Muscle layer of duodenum (tissue), 2 donors: ENCODE measurements around the gene FHAD1.

Source experiments
- H3K27ac ChIP-seq: one replicate; pipeline ENCODE4 v1.7.0; 2013; ENCODE audit warnings: mild to moderate bottlenecking, low read length
- H3K27me3 ChIP-seq: one replicate; pipeline ENCODE4 v1.7.0; 2013; ENCODE audit warnings: low read depth, mild to moderate bottlenecking, control low read depth, low read length
- H3K36me3 ChIP-seq, 2 donors: one replicate each; pipeline ENCODE4 v1.7.0; 2013; ENCODE audit warnings: low read length in 2 of 2, control low read depth in 1 of 2, mild to moderate bottlenecking in 1 of 2; ENCODE audit not compliant: insufficient read depth in 2 of 2, control insufficient read depth in 1 of 2
- H3K4me1 ChIP-seq, 2 donors: one replicate each; pipeline ENCODE4 v1.7.0; 2013; ENCODE audit warnings: low read length in 2 of 2, mild to moderate bottlenecking in 2 of 2, control low read depth in 1 of 2, moderate library complexity in 1 of 2; ENCODE audit not compliant: insufficient read depth in 2 of 2, control insufficient read depth in 1 of 2
- H3K4me3 ChIP-seq, 2 donors: one replicate each; pipeline ENCODE4 v1.7.0; 2013; ENCODE audit warnings: low read length in 2 of 2, low read depth in 1 of 2, mild to moderate bottlenecking in 1 of 2
- H3K9me3 ChIP-seq, 2 donors: one replicate each; pipeline ENCODE4 v1.7.0; 2013; ENCODE audit warnings: low read length in 2 of 2, control low read depth in 1 of 2, mild to moderate bottlenecking in 1 of 2; ENCODE audit not compliant: control insufficient read depth in 1 of 2
- donor health status: healthy.

Gene FHAD1

GRCh38 chr1:15336866-15337265 is 89.8 kb downstream of the FHAD1 start:
- no peak overlapping the region for H3K27ac ChIP-seq

GRCh38 chr1:15337656-15338402 is 90.8 kb downstream of the FHAD1 start:
- Histone ChIP-seq H3K27ac (no peak overlapping the region), H3K27me3 (no peaks in the 10 kb centered on the region), H3K4me1 (peaks cover 3 to 15% of the 10 kb centered on the region in 2 donors), H3K9me3 (no peaks in the 10 kb centered on the region), H3K36me3 (no peaks in the 10 kb centered on the region), H3K4me3 (no peak overlapping the region)

More at GRCh38 chr1:15336866-15337265, 89.8 kb downstream of the FHAD1 start:
- H3K9me3 ChIP-seq: no peaks in the 10 kb centered on the region
- peaks cover 3 to 15% of the 10 kb centered on the region in 2 donors for H3K4me1 ChIP-seq
- no peak overlapping the region for H3K4me3 ChIP-seq
- H3K27me3 ChIP-seq: no peaks in the 10 kb centered on the region
- no peaks in the 10 kb centered on the region for H3K36me3 ChIP-seq

GRCh38 chr1:15339570-15339969 is 92.5 kb downstream of the FHAD1 start:
- no peaks in the 10 kb centered on the region for H3K9me3 ChIP-seq
- H3K4me1 ChIP-seq: peaks cover 3 to 25% of the 10 kb centered on the region in 2 donors
- H3K27ac ChIP-seq: no peak overlapping the region
- no peaks in the 10 kb centered on the region for H3K27me3 ChIP-seq
- H3K36me3 ChIP-seq: no peaks in the 10 kb centered on the region
- H3K4me3 ChIP-seq: no peak overlapping the region

- H3K4me3 ChIP-seq: no peak overlapping the region
- H3K4me1 ChIP-seq: peaks cover 10 to 32% of the 10 kb centered on the region in 2 donors
- no peak overlapping the region for H3K27ac ChIP-seq
- no peaks in the 10 kb centered on the region for H3K9me3 ChIP-seq
- no peaks in the 10 kb centered on the region for H3K27me3 ChIP-seq
- no peaks in the 10 kb centered on the region for H3K36me3 ChIP-seq
Measured at GRCh38 chr1:15341228-15341627, 94.2 kb downstream of the FHAD1 start.

GRCh38 chr1:15341634-15342407 is 94.8 kb downstream of the FHAD1 start:
- Histone ChIP-seq H3K4me1 (peaks cover 10 to 28% of the 10 kb centered on the region in 2 donors), H3K27ac (peak overlapping the region; percentile 50), H3K27me3 (no peaks in the 10 kb centered on the region), H3K36me3 (no peaks in the 10 kb centered on the region), H3K9me3 (no peaks in the 10 kb centered on the region), H3K4me3 (no peak overlapping the region)

- Histone ChIP-seq H3K27ac (peak overlapping the region; percentile 50), H3K9me3 (no peaks in the 10 kb centered on the region), H3K4me1 (peaks cover 10 to 21% of the 10 kb centered on the region in 2 donors), H3K4me3 (no peak overlapping the region), H3K36me3 (no peaks in the 10 kb centered on the region), H3K27me3 (no peaks in the 10 kb centered on the region)
Measured at GRCh38 chr1:15342408-15342967, 95.5 kb downstream of the FHAD1 start.

- no peak overlapping the region for H3K27ac ChIP-seq
Measured at GRCh38 chr1:15343099-15343498, 96.1 kb downstream of the FHAD1 start.

GRCh38 chr1:15343729-15344128 is 96.7 kb downstream of the FHAD1 start:
- Histone ChIP-seq H3K27me3 (no peaks in the 10 kb centered on the region), H3K36me3 (no peaks in the 10 kb centered on the region), H3K27ac (no peak overlapping the region), H3K4me3 (no peak overlapping the region), H3K9me3 (no peaks in the 10 kb centered on the region), H3K4me1 (peaks cover 10 to 17% of the 10 kb centered on the region in 2 donors)

More at GRCh38 chr1:15343099-15343498, 96.1 kb downstream of the FHAD1 start:
- Histone ChIP-seq H3K36me3 (no peaks in the 10 kb centered on the region), H3K27me3 (no peaks in the 10 kb centered on the region), H3K9me3 (no peaks in the 10 kb centered on the region), H3K4me3 (no peak overlapping the region), H3K4me1 (peaks cover 10 to 17% of the 10 kb centered on the region in 2 donors)

GRCh38 chr1:15344380-15344779 is 97.4 kb downstream of the FHAD1 start:
- no peaks in the 10 kb centered on the region for H3K9me3 ChIP-seq
- peaks cover 10 to 17% of the 10 kb centered on the region in 2 donors for H3K4me1 ChIP-seq
- no peaks in the 10 kb centered on the region for H3K27me3 ChIP-seq
- H3K27ac ChIP-seq: no peak overlapping the region
- no peak overlapping the region for H3K4me3 ChIP-seq
- no peaks in the 10 kb centered on the region for H3K36me3 ChIP-seq

GRCh38 chr1:15344800-15345704 is 98.0 kb downstream of the FHAD1 start:
- Histone ChIP-seq H3K27ac (no peak overlapping the region), H3K27me3 (no peaks in the 10 kb centered on the region), H3K4me3 (no peak overlapping the region), H3K36me3 (no peaks in the 10 kb centered on the region), H3K4me1 (peaks cover 10 to 17% of the 10 kb centered on the region in 2 donors), H3K9me3 (no peaks in the 10 kb centered on the region)
